ENCODE data around the gene HOXA6. TPM values are rescaled to one million over a fixed set of nuclear protein-coding genes. Genes with fewer than 3 reads are reported as not detected.

HOXA6 gene
- total RNA-seq, 1 experiment from 2014 or later = not detected

DNA sequence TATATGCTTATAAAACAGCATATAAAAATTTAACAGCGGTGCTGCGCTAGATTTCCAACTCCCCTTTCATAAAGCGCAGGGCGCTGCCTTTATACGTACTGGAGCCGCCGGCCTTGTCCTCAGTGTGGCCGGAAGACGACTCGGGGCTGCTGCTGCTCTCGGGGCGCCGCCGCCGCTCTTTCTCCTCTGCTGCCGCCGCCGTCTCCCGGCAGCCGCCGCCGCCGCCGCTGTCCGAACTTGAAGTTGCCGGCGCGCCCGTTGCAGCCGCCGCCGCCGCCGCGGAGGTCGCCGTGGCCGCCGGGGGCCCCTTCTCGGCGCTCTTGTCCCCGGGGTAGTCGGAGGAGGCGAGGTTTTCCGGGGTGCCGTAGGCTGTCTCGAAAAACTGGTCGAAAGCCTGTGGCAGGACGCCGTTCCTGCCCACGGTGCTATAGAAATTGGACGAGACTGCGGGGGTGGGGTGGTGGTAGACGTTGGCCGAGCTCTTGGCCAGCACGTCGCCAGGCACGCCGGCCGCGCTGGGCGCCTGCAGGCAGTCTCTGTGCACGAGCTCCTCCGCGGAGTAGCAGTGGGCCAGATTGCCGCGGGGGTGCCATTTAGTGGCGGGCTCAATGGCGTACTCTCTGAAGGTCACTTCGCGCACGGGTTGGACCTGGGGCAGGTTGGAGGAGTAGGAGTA is 36.9 kb upstream of the HOXA6 start:
- Mint-ChIP-seq H3K27ac (no peak overlapping the region), H3K4me3 (peak overlapping the region; percentile 45), H3K27me3 (ENCODE audit: low read depth) (peaks cover 100% of the 10 kb centered on the region), H3K36me3 (0 out of 2 replicates have a peak, but pooled peaks cover 3% of the 10 kb centered on the region), H3K9me3 (no peaks in the 10 kb centered on the region), H3K4me1 (peaks cover 53% of the 10 kb centered on the region)
- ChIA-PET CTCF (interaction anchor here (0.7 to 1.1 kb wide), 4 partner anchors 8 to 41 kb away, joined by 3 to 4 read pairs (median 4); partner anchors contain the start of gene HOXA5), POLR2A (no interaction called here)
- TF ChIP-seq, protein P1, sequence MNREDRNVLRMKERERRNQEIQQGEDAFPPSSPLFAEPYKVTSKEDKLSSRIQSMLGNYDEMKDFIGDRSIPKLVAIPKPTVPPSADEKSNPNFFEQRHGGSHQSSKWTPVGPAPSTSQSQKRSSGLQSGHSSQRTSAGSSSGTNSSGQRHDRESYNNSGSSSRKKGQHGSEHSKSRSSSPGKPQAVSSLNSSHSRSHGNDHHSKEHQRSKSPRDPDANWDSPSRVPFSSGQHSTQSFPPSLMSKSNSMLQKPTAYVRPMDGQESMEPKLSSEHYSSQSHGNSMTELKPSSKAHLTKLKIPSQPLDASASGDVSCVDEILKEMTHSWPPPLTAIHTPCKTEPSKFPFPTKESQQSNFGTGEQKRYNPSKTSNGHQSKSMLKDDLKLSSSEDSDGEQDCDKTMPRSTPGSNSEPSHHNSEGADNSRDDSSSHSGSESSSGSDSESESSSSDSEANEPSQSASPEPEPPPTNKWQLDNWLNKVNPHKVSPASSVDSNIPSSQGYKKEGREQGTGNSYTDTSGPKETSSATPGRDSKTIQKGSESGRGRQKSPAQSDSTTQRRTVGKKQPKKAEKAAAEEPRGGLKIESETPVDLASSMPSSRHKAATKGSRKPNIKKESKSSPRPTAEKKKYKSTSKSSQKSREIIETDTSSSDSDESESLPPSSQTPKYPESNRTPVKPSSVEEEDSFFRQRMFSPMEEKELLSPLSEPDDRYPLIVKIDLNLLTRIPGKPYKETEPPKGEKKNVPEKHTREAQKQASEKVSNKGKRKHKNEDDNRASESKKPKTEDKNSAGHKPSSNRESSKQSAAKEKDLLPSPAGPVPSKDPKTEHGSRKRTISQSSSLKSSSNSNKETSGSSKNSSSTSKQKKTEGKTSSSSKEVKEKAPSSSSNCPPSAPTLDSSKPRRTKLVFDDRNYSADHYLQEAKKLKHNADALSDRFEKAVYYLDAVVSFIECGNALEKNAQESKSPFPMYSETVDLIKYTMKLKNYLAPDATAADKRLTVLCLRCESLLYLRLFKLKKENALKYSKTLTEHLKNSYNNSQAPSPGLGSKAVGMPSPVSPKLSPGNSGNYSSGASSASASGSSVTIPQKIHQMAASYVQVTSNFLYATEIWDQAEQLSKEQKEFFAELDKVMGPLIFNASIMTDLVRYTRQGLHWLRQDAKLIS (CRISPR knock-in tag; IDR thresholded peaks at IDR 0.05; ENCODE audit: borderline replicate concordance) = no peak
- TF ChIP-seq, protein P2, sequence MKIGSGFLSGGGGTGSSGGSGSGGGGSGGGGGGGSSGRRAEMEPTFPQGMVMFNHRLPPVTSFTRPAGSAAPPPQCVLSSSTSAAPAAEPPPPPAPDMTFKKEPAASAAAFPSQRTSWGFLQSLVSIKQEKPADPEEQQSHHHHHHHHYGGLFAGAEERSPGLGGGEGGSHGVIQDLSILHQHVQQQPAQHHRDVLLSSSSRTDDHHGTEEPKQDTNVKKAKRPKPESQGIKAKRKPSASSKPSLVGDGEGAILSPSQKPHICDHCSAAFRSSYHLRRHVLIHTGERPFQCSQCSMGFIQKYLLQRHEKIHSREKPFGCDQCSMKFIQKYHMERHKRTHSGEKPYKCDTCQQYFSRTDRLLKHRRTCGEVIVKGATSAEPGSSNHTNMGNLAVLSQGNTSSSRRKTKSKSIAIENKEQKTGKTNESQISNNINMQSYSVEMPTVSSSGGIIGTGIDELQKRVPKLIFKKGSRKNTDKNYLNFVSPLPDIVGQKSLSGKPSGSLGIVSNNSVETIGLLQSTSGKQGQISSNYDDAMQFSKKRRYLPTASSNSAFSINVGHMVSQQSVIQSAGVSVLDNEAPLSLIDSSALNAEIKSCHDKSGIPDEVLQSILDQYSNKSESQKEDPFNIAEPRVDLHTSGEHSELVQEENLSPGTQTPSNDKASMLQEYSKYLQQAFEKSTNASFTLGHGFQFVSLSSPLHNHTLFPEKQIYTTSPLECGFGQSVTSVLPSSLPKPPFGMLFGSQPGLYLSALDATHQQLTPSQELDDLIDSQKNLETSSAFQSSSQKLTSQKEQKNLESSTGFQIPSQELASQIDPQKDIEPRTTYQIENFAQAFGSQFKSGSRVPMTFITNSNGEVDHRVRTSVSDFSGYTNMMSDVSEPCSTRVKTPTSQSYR (CRISPR knock-in tag; IDR thresholded peaks at IDR 0.05) = no peak
- TF ChIP-seq KAT7 (CRISPR knock-in tag; IDR thresholded peaks at IDR 0.05; ENCODE audit: borderline replicate concordance) = no peak
- TF ChIP-seq, protein P3, sequence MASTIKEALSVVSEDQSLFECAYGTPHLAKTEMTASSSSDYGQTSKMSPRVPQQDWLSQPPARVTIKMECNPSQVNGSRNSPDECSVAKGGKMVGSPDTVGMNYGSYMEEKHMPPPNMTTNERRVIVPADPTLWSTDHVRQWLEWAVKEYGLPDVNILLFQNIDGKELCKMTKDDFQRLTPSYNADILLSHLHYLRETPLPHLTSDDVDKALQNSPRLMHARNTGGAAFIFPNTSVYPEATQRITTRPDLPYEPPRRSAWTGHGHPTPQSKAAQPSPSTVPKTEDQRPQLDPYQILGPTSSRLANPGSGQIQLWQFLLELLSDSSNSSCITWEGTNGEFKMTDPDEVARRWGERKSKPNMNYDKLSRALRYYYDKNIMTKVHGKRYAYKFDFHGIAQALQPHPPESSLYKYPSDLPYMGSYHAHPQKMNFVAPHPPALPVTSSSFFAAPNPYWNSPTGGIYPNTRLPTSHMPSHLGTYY (CRISPR knock-in tag; IDR thresholded peaks at IDR 0.05) = no peak
- ATAC-seq = no peak
- peak; percentile 58 for DNase-seq (ENCODE audit: low spot score)

DNA sequence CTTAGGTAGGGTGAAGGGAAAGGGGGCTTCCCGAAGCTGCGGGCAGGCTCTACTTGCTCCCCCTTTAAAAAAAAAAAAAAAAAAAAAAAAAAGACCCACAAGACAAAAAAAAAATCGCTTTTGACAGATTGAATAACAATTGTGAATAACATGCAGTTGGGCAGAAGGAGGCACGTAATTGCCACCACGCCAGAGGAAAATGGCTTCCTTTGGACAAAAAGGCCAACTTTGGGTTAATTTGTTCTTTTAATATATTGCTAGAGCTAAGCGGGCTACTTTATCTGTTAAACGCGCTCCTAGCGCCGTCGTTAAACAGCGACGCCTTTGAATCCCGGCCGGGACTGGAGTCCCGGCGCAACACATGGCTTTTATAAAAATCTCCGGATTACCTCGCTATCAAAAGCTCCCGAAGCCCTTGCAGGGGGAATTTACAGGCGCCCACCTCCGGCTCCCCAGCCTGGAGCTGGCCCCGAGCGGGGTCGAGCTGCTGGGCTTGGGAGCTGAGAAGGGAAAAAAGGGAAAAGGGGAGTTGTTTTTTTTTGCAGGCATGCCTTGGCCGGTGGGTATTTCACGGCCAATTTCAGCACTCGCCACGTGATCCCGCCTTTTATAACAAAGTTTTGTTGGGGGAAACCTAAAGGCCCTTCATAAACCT is 36.2 kb upstream of the HOXA6 start:
- ChIA-PET CTCF (interaction anchor here (0.6 to 1.7 kb wide), 4 partner anchors 12 to 465 kb away, joined by 3 to 5 read pairs (median 4); partner anchors contain the start of gene HOXA5), POLR2A (interaction anchor here (0.6 kb wide), 1 partner anchor 227 kb away, joined by 4 read pairs; no protein-coding TSS in a partner anchor)
- Mint-ChIP-seq H3K27me3 (ENCODE audit: low read depth) (peaks cover 100% of the 10 kb centered on the region), H3K9me3 (no peaks in the 10 kb centered on the region), H3K27ac (no peak overlapping the region), H3K36me3 (0 out of 2 replicates have a peak, but pooled peaks cover 3% of the 10 kb centered on the region), H3K4me1 (peaks cover 55% of the 10 kb centered on the region), H3K4me3 (peak overlapping the region; percentile 40)
- no peak for ATAC-seq
- TF ChIP-seq PRRX2 (CRISPR knock-in tag; IDR thresholded peaks at IDR 0.05) = no peak
- TF ChIP-seq ZNF263 (CRISPR knock-in tag; IDR thresholded peaks at IDR 0.05; ENCODE audit: low read depth) = no peak
- TF ChIP-seq, protein P4, sequence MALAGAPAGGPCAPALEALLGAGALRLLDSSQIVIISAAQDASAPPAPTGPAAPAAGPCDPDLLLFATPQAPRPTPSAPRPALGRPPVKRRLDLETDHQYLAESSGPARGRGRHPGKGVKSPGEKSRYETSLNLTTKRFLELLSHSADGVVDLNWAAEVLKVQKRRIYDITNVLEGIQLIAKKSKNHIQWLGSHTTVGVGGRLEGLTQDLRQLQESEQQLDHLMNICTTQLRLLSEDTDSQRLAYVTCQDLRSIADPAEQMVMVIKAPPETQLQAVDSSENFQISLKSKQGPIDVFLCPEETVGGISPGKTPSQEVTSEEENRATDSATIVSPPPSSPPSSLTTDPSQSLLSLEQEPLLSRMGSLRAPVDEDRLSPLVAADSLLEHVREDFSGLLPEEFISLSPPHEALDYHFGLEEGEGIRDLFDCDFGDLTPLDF (CRISPR knock-in tag; IDR thresholded peaks at IDR 0.05) = no peak
- no peak for TF ChIP-seq GABPB1 (CRISPR knock-in tag; IDR thresholded peaks at IDR 0.05)
- TF ChIP-seq CREM (CRISPR knock-in tag; IDR thresholded peaks at IDR 0.05) = no peak
- TF ChIP-seq, protein P1 (CRISPR knock-in tag; IDR thresholded peaks at IDR 0.05; ENCODE audit: borderline replicate concordance) = no peak
- DNase-seq (ENCODE audit: low spot score) = no peak
